Heart right ventricle (tissue), 16 donors: ENCODE data around the gene ATM. TPM values are rescaled to one million over a fixed set of nuclear protein-coding genes. Genes with fewer than 3 reads are reported as not detected.
A peak's percentile ranks its signal among the peaks of the same experiment; 100 is the strongest.

Experiments used
- ATAC-seq, 8 donors: fragments of 200-7000 bp; cut with Tn5 transposase; one replicate each; pipeline ENCODE4 v1.9.1; 2020; ENCODE audit warnings: mild to moderate bottlenecking in 8 of 8, moderate library complexity in 8 of 8, moderate number of reproducible peaks in 1 of 8
- DNase-seq, 2 donors: peaks; one replicate each; pipeline ENCODE4 v3.0.0-alpha.2; 2020
- H3K27ac ChIP-seq, 10 donors: fragments of 200-600 bp; sonication (generic) in 2 of 10; one replicate each; pipeline versions ENCODE4 v1.5.0 to v1.8.0; 2020 to 2022; ENCODE audit warnings: mild to moderate bottlenecking in 3 of 10
- H3K27me3 ChIP-seq, 7 donors: fragments of 200-600 bp; one replicate each; pipeline ENCODE4 v1.8.0; 2021 to 2022; ENCODE audit warnings: mild to moderate bottlenecking in 2 of 7
- H3K36me3 ChIP-seq, 9 donors: fragments of 200-600 bp; sonication (generic) in 1 of 9; one replicate each; pipeline versions ENCODE4 v1.5.0 to v1.8.0; 2020 to 2022; ENCODE audit warnings: mild to moderate bottlenecking in 2 of 9
- H3K4me1 ChIP-seq, 9 donors: fragments of 200-600 bp; sonication (generic) in 1 of 9; one replicate each; pipeline versions ENCODE4 v1.5.0 to v1.8.0; 2020 to 2022; ENCODE audit warnings: mild to moderate bottlenecking in 4 of 9
- H3K4me3 ChIP-seq, 10 donors: fragments of 200-600 bp; sonication (generic) in 2 of 10; one replicate each; pipeline versions ENCODE4 v1.5.0 to v1.8.0; 2020 to 2022; ENCODE audit warnings: mild to moderate bottlenecking in 7 of 10, moderate library complexity in 2 of 10
- H3K9me3 ChIP-seq, 11 donors: fragments of 200-600 bp in 10 of 11; sonication (generic) in 2 of 11; one replicate each; pipeline versions ENCODE4 v1.5.0 to v1.8.0; 2013 to 2022; ENCODE audit warnings: mild to moderate bottlenecking in 2 of 11, control low read depth in 1 of 11, moderate library complexity in 1 of 11
- CTCF ChIP-seq, 9 donors: fragments of 200-600 bp; sonication (generic) in 2 of 9; IDR thresholded peaks; one replicate each; pipeline versions ENCODE4 v1.5.0 to v1.8.0; 2021 to 2022; ENCODE audit warnings: antibody characterized with exemption in 9 of 9, mild to moderate bottlenecking in 5 of 9, moderate library complexity in 1 of 9
- WGBS, 2 donors: extraction: QIAGEN DNeasy Blood & Tissue Kit; methylation state at CpG; one replicate each; pipeline ENCODE4 v1.1.7; 2013; ENCODE audit warnings: inconsistent platforms in 1 of 2; 5-methylcytosine and 5-hydroxymethylcytosine counted together
- intact Hi-C, 10 donors: fragments of 100-400 bp; cut with DNase I; formaldehyde crosslinking; loops; one replicate each; pipeline versions ENCODE4 v1.11.1 to v1.14.2; 2022
- polyA plus RNA-seq, 2 donors: library from polyadenylated mRNA; stranded (reverse); fragments of 200-250 nt; gene quantifications; one replicate each; pipeline ENCODE4 v1.2.3, GENCODE V29; 2013
- total RNA-seq, 10 donors: library from RNA; stranded (reverse); fragmentation: NEBNext Ultra II Directional in 3 of 10; extraction: Animal tissue kit (Norgen Biotek cat#: 25700) in 3 of 10; gene quantifications; one replicate each; pipeline versions ENCODE4 v1.2.1 to v1.2.4, GENCODE V29; 2021 to 2023
- donor health status: Arrhythmogenic right ventricular cardiomyopathy.
- donor health status: ischemic (EF 13 %, LVEDD 7.1; RV severe dilation, severe dysfunction).
- donor health status: healthy with polysubstance abuse.
- donor health status: DM: no; HTN: yes; CAD: no.
- donor health status: DM: no; HTN: no; CAD: no.
- donor health status: ischemic (EF 25% LVEDD 6.9; RV normal size, moderate dysfunction).
- donor health status: ischemic (EF 25% LVEDD 5.7; RV mildly dilated, moderate dysfunction).
- donor health status: healthy.
- donor health status: DM: yes; HTN: yes; CAD: no.
- donor health status: Ischemic cardiomyopathy.
- donor health status: ischemic (EF 35%, LVEDD 5.7; RV mildly dilated, moderate dysfunction).
- donor health status: nonischemic (EF 11% LVEDD 7.7; RV severe dilation, severe dysfunction).
- donor health status: DM: yes; HTN: yes; CAD: no.
- donor health status: PGD.
- donor health status: ischemic (EF 29% LVEDD 5.4; RV normal size, mild dysfunction).
- donor health status: nonischemic (EF 23%, LVEDD 6.1; RV moderate dilation, normal function).

Gene ATM
- total and polyA plus RNA-seq, 12 donors, result 9.4 to 50.7 (median 33.7) TPM

- ATAC-seq, result no peak
- Histone ChIP-seq H3K36me3 (peaks cover 0 to 12% (median 0%) of the 10 kb centered on the region in 9 donors), H3K4me1 (peaks cover 3 to 62% (median 38%) of the 10 kb centered on the region in 9 donors), H3K9me3 (no peaks in the 10 kb centered on the region), H3K27me3 (no peaks in the 10 kb centered on the region), H3K4me3 (peak overlapping the region; percentile 53 to 91 (median 72)), H3K27ac (peak overlapping the region in 9 of 10 donors; percentile 80 to 93 (median 90))
- intact Hi-C loops, result loop anchor here in 6 of 10 donors (5.0 to 10.0 kb wide), 6 partner anchors 97 to 426 kb away; partner anchors contain the start of genes ACAT1 (in 4 of the 6), CUL5 (in 2 of the 6), C11orf65 (in 1 of the 6) and POGLUT3 (in 1 of the 6)
- no peak for TF ChIP-seq CTCF (IDR thresholded peaks at IDR 0.05)
- no peak for DNase-seq
- WGBS, 2 donors, result 1 to 2% methylated on average over 12 of the region's 12 CpGs
These were observed 1.5 kb upstream of the ATM start for GRCh38 chr11:108221371-108221770.

- intact Hi-C loops, result loop anchor here in 6 of 10 donors (2.0 to 10.0 kb wide), 8 partner anchors 97 to 425 kb away; partner anchors contain the start of genes ACAT1 (in 6 of the 6), C11orf65 (in 2 of the 6), CUL5 (in 2 of the 6) and POGLUT3 (in 1 of the 6)
- WGBS, 2 donors, result 0 to 1% methylated on average over 29 of the region's 29 CpGs
- H3K36me3 ChIP-seq, result peaks cover 0 to 12% (median 0%) of the 10 kb centered on the region in 9 donors
- TF ChIP-seq CTCF (IDR thresholded peaks at IDR 0.05), result no peak
- H3K27me3 ChIP-seq, result no peaks in the 10 kb centered on the region
- ATAC-seq, result peak in 2 of 8 donors; percentile 1 to 6
- H3K9me3 ChIP-seq, result no peaks in the 10 kb centered on the region
- H3K4me1 ChIP-seq, result peaks cover 3 to 68% (median 38%) of the 10 kb centered on the region in 9 donors
- DNase-seq, result no peak
- peak overlapping the region; percentile 53 to 91 (median 72) for H3K4me3 ChIP-seq
- H3K27ac ChIP-seq, result peak overlapping the region; percentile 65 to 93 (median 88)
These were observed 825 bp upstream of the ATM start for GRCh38 chr11:108221911-108222573.

- peak overlapping the region; percentile 61 to 91 (median 74) for H3K4me3 ChIP-seq
- H3K4me1 ChIP-seq, result peaks cover 3 to 65% (median 38%) of the 10 kb centered on the region in 9 donors
- H3K9me3 ChIP-seq, result no peaks in the 10 kb centered on the region
- ATAC-seq, result no peak
- TF ChIP-seq CTCF (IDR thresholded peaks at IDR 0.05), result no peak
- DNase-seq, result no peak
- H3K36me3 ChIP-seq, result peaks cover 0 to 27% (median 6%) of the 10 kb centered on the region in 9 donors
- no peaks in the 10 kb centered on the region for H3K27me3 ChIP-seq
- intact Hi-C loops, result loop anchor here in 6 of 10 donors (2.0 to 10.0 kb wide), 8 partner anchors 99 to 424 kb away; partner anchors contain the start of genes ACAT1 (in 6 of the 6), C11orf65 (in 2 of the 6), CUL5 (in 2 of the 6) and POGLUT3 (in 1 of the 6)
- WGBS, 2 donors, result 9 to 11% methylated on average over 20 of the region's 20 CpGs
- peak overlapping the region; percentile 80 to 92 (median 90) for H3K27ac ChIP-seq
These were observed 682 bp downstream of the ATM start for GRCh38 chr11:108223348-108224149.

GRCh38 chr11:108224366-108224765, 1.5 kb downstream of the ATM start:
- H3K27me3 ChIP-seq, result no peaks in the 10 kb centered on the region
- H3K9me3 ChIP-seq, result no peaks in the 10 kb centered on the region
- intact Hi-C loops, result loop anchor here in 6 of 10 donors (5.0 to 10.0 kb wide), 6 partner anchors 100 to 423 kb away; partner anchors contain the start of genes ACAT1 (in 4 of the 6), CUL5 (in 2 of the 6), C11orf65 (in 1 of the 6) and POGLUT3 (in 1 of the 6)
- H3K4me3 ChIP-seq, result peak overlapping the region in 9 of 10 donors; percentile 61 to 91 (median 74)
- peaks cover 3 to 58% (median 38%) of the 10 kb centered on the region in 9 donors for H3K4me1 ChIP-seq
- H3K36me3 ChIP-seq, result peaks cover 0 to 28% (median 14%) of the 10 kb centered on the region in 9 donors
- WGBS, 2 donors, result 52 to 63% methylated on average over 4 of the region's 4 CpGs
- DNase-seq, result no peak
- H3K27ac ChIP-seq, result peak overlapping the region in 8 of 10 donors; percentile 80 to 92 (median 90)
- no peak for ATAC-seq
- TF ChIP-seq CTCF (IDR thresholded peaks at IDR 0.05), result no peak
